ENCODE data around the gene OSR1.

DNA sequence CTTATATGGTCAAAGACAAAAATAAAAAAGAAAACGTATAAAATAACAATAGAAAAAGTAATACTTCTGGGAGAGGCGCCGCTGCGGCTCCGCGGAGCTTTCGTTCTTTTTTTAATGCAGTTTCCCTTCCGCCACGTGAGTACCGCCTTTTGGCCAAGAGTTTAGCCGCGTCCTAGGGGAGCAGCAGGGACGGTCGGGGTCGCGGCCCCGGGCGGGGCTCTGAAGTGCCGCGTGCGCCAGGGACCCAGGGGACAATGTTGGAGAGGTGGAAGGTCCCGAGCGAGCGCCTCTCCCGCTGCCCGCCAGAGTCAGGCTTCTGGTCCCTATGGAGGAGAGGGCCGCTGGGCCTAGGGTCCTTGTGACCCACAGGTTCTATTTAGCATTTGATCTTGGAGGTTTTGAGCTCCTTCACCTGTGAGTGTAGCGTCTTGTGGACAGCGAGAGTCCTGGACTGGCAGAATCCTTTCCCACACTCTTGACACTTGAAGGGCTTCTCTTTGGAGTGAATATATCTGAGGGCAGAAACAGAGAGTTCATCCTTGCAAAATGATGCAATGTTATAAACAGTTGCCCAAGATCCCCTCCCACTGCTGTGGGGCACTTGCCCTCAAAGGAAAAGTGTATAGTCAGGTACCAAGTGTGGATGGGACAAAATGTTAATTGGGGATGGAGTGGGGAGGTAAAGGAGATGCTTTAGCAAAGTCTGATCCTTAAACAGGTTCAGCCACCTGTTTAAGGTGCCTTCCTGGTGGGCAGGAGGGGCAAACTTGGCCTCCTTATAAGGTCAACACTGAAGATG is 6.3 kb downstream of the OSR1 start:
- TF ChIP-seq, protein P1, sequence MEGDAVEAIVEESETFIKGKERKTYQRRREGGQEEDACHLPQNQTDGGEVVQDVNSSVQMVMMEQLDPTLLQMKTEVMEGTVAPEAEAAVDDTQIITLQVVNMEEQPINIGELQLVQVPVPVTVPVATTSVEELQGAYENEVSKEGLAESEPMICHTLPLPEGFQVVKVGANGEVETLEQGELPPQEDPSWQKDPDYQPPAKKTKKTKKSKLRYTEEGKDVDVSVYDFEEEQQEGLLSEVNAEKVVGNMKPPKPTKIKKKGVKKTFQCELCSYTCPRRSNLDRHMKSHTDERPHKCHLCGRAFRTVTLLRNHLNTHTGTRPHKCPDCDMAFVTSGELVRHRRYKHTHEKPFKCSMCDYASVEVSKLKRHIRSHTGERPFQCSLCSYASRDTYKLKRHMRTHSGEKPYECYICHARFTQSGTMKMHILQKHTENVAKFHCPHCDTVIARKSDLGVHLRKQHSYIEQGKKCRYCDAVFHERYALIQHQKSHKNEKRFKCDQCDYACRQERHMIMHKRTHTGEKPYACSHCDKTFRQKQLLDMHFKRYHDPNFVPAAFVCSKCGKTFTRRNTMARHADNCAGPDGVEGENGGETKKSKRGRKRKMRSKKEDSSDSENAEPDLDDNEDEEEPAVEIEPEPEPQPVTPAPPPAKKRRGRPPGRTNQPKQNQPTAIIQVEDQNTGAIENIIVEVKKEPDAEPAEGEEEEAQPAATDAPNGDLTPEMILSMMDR (IDR thresholded peaks at IDR 0.05) = no peak
- TF ChIP-seq POLR2A (IDR thresholded peaks at IDR 0.05) (no peak), POLR2AphosphoS5 (IDR thresholded peaks at IDR 0.05) (no peak), EP300 (IDR thresholded peaks at IDR 0.05) (no peak)
